ENCODE measurements around the gene TMEM259. TPM values are rescaled to one million over a fixed set of nuclear protein-coding genes. Genes with fewer than 3 reads are reported as not detected.

Gene TMEM259
- total RNA-seq, 1 donor from 2014 or later: 182 TPM

DNA sequence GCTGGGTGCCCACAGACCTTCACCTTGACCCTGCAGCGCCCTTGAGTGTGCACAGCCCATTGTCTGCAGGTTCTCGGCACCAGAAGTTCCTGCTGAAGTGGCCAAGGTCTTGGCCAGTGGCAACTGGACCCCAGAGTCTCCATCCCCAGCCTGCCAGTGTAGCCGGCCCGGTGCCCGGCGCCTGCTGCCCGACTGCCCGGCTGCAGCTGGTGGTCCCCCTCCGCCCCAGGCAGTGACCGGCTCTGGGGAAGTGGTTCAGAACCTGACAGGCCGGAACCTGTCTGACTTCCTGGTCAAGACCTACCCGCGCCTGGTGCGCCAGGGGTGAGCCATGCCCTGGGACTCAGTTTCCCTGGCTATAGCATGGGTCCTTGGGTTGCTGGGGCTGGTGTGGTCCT lies 34.1 kb upstream of the TMEM259 start:
- Mint-ChIP-seq H3K4me1 (ENCODE audit: unreplicated experiment) (no peaks in the 10 kb centered on the region), H3K36me3 (ENCODE audit: low read depth, unreplicated experiment) (peaks cover 27% of the 10 kb centered on the region), H3K4me3 (ENCODE audit: unreplicated experiment) (no peak overlapping the region), H3K27ac (ENCODE audit: unreplicated experiment) (no peak overlapping the region), H3K9me3 (ENCODE audit: unreplicated experiment) (peaks cover 10% of the 10 kb centered on the region), H3K27me3 (ENCODE audit: unreplicated experiment) (peaks cover 21% of the 10 kb centered on the region)
- TF ChIP-seq, protein P1, sequence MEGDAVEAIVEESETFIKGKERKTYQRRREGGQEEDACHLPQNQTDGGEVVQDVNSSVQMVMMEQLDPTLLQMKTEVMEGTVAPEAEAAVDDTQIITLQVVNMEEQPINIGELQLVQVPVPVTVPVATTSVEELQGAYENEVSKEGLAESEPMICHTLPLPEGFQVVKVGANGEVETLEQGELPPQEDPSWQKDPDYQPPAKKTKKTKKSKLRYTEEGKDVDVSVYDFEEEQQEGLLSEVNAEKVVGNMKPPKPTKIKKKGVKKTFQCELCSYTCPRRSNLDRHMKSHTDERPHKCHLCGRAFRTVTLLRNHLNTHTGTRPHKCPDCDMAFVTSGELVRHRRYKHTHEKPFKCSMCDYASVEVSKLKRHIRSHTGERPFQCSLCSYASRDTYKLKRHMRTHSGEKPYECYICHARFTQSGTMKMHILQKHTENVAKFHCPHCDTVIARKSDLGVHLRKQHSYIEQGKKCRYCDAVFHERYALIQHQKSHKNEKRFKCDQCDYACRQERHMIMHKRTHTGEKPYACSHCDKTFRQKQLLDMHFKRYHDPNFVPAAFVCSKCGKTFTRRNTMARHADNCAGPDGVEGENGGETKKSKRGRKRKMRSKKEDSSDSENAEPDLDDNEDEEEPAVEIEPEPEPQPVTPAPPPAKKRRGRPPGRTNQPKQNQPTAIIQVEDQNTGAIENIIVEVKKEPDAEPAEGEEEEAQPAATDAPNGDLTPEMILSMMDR (IDR thresholded peaks at IDR 0.05; ENCODE audit: unreplicated experiment): no peak
- no peak for DNase-seq (ENCODE audit: low spot score)

DNA sequence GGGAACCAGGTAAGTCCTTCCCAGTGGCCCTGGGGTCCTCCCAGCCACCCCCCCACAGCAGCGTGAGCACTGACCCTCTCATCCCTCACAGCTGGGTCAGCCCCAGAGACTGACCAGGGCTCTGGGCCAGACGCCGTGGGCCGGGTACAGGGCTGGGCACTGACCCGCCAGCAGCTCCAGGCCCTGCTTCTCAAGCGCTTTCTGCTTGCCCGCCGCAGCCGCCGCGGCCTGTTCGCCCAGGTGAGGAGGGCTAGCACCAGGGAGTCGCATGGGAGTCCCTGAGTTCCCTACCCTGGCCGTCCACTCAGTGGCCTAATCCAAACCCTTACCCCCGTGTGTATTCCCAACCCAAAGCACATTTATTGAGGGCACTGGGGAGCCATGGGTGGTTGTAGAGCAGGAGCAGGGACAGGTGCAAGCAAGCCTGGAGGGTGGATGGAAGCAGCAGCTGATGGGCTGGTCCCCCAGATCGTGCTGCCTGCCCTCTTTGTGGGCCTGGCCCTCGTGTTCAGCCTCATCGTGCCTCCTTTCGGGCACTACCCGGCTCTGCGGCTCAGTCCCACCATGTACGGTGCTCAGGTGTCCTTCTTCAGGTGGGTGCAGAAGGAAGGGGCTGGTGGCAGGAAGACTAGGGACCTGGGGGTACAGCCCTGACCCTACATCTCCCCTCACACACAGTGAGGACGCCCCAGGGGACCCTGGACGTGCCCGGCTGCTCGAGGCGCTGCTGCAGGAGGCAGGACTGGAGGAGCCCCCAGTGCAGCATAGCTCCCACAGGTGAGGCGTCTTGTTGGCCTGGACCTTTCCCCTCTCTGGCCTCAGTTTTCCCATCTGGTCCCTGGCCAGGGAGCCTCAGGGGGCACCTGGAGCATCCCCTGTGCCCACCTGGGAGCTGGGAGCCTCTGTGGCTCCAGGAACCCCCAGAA lies 33.4 kb upstream of the TMEM259 start:
- H3K4me3 Mint-ChIP-seq (ENCODE audit: unreplicated experiment): no peak overlapping the region
- H3K27me3 Mint-ChIP-seq (ENCODE audit: unreplicated experiment): peaks cover 21% of the 10 kb centered on the region
- TF ChIP-seq, protein P1 (IDR thresholded peaks at IDR 0.05; ENCODE audit: unreplicated experiment): no peak
- peaks cover 10% of the 10 kb centered on the region for H3K9me3 Mint-ChIP-seq (ENCODE audit: unreplicated experiment)
- H3K4me1 Mint-ChIP-seq (ENCODE audit: unreplicated experiment): no peaks in the 10 kb centered on the region
- H3K27ac Mint-ChIP-seq (ENCODE audit: unreplicated experiment): no peak overlapping the region
- H3K36me3 Mint-ChIP-seq (ENCODE audit: low read depth, unreplicated experiment): peaks cover 27% of the 10 kb centered on the region
- no peak for DNase-seq (ENCODE audit: low spot score)

DNA sequence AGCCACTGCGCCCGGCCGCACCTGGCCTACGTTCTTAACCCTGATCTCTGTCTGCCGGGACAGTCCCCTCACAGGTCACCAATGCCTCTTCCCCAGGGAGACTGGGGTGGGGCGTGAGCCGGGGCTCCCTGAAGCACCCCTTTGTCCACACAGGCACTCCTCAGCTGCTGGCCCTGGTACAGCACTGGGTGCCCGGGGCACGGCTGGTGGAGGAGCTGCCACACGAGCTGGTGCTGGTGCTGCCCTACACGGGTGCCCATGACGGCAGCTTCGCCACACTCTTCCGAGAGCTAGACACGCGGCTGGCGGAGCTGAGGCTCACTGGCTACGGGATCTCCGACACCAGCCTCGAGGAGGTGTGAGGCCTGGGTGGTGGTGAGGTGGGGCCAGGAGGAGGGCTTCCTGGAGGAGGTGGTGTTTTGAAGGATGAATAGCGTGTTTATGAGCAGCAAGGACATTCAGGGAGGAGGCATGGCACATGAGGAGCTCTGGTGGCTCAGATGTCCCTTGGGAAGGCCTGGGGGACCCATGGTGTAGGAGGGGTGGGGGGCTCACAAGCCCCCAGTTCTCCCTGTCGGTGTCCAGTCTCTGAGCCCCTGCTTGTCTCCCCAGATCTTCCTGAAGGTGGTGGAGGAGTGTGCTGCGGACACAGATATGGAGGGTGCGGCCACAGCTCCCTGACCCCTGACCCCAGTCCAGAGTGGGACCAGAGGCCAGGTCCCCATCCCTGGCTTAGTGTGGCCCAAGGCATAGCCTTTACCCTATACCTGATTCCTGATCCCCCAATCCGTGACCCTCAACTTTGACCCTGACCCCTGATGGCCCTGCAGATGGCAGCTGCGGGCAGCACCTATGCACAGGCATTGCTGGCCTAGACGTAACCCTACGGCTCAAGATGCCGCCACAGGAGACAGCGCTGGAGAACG lies 32.5 kb upstream of the TMEM259 start:
- peaks cover 22% of the 10 kb centered on the region for H3K27me3 Mint-ChIP-seq (ENCODE audit: unreplicated experiment)
- H3K27ac Mint-ChIP-seq (ENCODE audit: unreplicated experiment): no peak overlapping the region
- peaks cover 10% of the 10 kb centered on the region for H3K9me3 Mint-ChIP-seq (ENCODE audit: unreplicated experiment)
- H3K4me1 Mint-ChIP-seq (ENCODE audit: unreplicated experiment): no peaks in the 10 kb centered on the region
- no peak for DNase-seq (ENCODE audit: low spot score)
- H3K36me3 Mint-ChIP-seq (ENCODE audit: low read depth, unreplicated experiment): peaks cover 27% of the 10 kb centered on the region
- TF ChIP-seq, protein P1 (IDR thresholded peaks at IDR 0.05; ENCODE audit: unreplicated experiment): no peak
- no peak overlapping the region for H3K4me3 Mint-ChIP-seq (ENCODE audit: unreplicated experiment)

DNA sequence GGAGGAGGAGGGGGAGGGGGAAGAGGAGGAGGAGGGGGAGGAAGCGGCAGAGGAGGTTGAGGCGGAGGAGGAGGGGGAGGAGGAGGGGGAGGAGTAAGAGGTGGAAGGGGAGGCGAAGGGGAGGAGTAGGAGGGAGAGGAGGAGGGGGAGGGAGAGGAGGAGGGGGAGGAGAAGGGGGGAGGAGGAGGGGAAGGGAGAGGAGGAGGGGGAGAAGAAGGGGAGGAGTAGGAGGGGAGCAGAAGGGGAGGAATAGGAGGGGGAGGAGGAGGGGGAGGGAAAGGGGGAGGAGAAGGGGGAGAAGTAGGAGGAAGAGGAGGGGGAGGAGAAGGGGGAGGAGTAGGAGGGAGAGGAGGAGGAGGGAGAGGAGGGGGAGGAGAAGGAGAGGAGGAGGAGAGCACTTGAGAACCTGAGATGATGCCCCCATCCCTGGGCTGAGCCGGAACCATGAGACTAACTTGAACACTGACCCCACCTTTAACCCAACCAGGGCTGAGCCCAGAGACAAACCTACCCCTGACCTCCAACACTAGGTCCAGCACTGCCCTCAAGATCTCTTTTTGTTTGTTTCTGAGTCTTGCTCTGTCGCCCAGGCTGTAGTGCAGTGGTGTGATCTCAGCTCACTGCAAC lies 31.5 kb upstream of the TMEM259 start:
- Mint-ChIP-seq H3K36me3 (ENCODE audit: low read depth, unreplicated experiment) (peaks cover 20% of the 10 kb centered on the region), H3K27ac (ENCODE audit: unreplicated experiment) (no peak overlapping the region), H3K4me1 (ENCODE audit: unreplicated experiment) (no peaks in the 10 kb centered on the region), H3K4me3 (ENCODE audit: unreplicated experiment) (no peak overlapping the region), H3K9me3 (ENCODE audit: unreplicated experiment) (peaks cover 8% of the 10 kb centered on the region), H3K27me3 (ENCODE audit: unreplicated experiment) (peaks cover 21% of the 10 kb centered on the region)
- DNase-seq (ENCODE audit: low spot score): no peak
- TF ChIP-seq, protein P1 (IDR thresholded peaks at IDR 0.05; ENCODE audit: unreplicated experiment): no peak

Measured in endothelial cell (in vitro differentiated cells).